ENCODE measurements around the gene PAXX.

DNA sequence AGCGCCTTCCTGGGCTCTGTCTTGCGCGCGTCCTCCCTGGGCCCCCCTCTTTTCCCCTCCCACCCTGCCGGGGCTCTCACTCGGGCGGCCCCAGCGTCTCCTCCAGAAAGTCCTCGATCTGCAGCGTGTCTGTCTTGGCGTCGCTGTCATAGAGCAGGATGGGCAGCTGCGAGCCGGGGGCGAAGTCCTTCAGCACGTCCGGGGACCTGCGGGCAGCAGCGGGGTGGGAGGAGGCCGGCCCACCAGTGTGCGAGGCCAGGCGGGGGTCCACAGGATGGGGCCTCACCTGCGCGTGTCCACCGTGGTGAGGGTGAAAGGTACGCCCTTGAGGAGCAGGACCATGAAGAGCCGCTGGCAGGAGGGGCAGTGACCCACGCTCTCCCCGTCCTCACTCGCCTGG, 3.1 kb downstream of the PAXX start:
- TF ChIP-seq TCF7L2 (IDR thresholded peaks at IDR 0.05; ENCODE audit: low read depth, low read length) (no peak), POLR2AphosphoS5 (IDR thresholded peaks at IDR 0.05; ENCODE audit: low read depth, low read length) (no peak), SIN3A (IDR thresholded peaks at IDR 0.05; ENCODE audit: borderline replicate concordance, insufficient read depth, low read depth, low read length) (no peak)
- TF ChIP-seq, protein P1, sequence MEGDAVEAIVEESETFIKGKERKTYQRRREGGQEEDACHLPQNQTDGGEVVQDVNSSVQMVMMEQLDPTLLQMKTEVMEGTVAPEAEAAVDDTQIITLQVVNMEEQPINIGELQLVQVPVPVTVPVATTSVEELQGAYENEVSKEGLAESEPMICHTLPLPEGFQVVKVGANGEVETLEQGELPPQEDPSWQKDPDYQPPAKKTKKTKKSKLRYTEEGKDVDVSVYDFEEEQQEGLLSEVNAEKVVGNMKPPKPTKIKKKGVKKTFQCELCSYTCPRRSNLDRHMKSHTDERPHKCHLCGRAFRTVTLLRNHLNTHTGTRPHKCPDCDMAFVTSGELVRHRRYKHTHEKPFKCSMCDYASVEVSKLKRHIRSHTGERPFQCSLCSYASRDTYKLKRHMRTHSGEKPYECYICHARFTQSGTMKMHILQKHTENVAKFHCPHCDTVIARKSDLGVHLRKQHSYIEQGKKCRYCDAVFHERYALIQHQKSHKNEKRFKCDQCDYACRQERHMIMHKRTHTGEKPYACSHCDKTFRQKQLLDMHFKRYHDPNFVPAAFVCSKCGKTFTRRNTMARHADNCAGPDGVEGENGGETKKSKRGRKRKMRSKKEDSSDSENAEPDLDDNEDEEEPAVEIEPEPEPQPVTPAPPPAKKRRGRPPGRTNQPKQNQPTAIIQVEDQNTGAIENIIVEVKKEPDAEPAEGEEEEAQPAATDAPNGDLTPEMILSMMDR (IDR thresholded peaks at IDR 0.05) = no peak
- TF ChIP-seq, protein P2, sequence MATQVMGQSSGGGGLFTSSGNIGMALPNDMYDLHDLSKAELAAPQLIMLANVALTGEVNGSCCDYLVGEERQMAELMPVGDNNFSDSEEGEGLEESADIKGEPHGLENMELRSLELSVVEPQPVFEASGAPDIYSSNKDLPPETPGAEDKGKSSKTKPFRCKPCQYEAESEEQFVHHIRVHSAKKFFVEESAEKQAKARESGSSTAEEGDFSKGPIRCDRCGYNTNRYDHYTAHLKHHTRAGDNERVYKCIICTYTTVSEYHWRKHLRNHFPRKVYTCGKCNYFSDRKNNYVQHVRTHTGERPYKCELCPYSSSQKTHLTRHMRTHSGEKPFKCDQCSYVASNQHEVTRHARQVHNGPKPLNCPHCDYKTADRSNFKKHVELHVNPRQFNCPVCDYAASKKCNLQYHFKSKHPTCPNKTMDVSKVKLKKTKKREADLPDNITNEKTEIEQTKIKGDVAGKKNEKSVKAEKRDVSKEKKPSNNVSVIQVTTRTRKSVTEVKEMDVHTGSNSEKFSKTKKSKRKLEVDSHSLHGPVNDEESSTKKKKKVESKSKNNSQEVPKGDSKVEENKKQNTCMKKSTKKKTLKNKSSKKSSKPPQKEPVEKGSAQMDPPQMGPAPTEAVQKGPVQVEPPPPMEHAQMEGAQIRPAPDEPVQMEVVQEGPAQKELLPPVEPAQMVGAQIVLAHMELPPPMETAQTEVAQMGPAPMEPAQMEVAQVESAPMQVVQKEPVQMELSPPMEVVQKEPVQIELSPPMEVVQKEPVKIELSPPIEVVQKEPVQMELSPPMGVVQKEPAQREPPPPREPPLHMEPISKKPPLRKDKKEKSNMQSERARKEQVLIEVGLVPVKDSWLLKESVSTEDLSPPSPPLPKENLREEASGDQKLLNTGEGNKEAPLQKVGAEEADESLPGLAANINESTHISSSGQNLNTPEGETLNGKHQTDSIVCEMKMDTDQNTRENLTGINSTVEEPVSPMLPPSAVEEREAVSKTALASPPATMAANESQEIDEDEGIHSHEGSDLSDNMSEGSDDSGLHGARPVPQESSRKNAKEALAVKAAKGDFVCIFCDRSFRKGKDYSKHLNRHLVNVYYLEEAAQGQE (IDR thresholded peaks at IDR 0.05; ENCODE audit: insufficient read depth in 1 of 2, low read depth in 2 of 2, low read length in 1 of 2) = no peak

Measured in Panc1 (cell line).